HEK293 (cell line): ENCODE data around the gene TNIP3.

ENCODE experiments used
- CTCF ChIA-PET: fragments of 350-600 bp; formaldehyde crosslinking; extraction: SDS; loops from one replicate; lab custom pipeline; 2021; ENCODE audit warnings: antibody characterized with exemption; lab: Yijun Ruan, JAX
- POLR2A ChIA-PET: fragments of 300-600 bp; formaldehyde crosslinking; extraction: SDS; loops from one replicate; lab custom pipeline; 2020; ENCODE audit warnings: antibody characterized with exemption, inconsistent platforms; lab: Yijun Ruan, JAX
- H3K27ac ChIP-seq: fragments of 200-500 bp; sonication (Bioruptor generic); 2 replicates; pipeline ENCODE4 v1.5.1; 2014; ENCODE audit warnings: low read depth, low read length, control low read depth, inconsistent platforms; ENCODE audit errors: extremely low read depth
- H3K36me3 ChIP-seq, 2 experiments: fragments of 200-500 bp in 1 of 2; sonication (Bioruptor generic) in 1 of 2; 1 replicate in 1 of 2; 2 replicates in 1 of 2; pipeline ENCODE4 v1.5.1; 2014 to 2017; ENCODE audit warnings: inconsistent platforms in 2 of 2, low read length in 2 of 2; ENCODE audit not compliant: control insufficient read depth in 2 of 2, insufficient read depth in 1 of 2
- H3K4me1 ChIP-seq: fragments of 200-500 bp; sonication (Bioruptor generic); 2 replicates; pipeline ENCODE4 v1.5.1; 2014; ENCODE audit warnings: mild to moderate bottlenecking, low read length, inconsistent platforms; ENCODE audit not compliant: control insufficient read depth, insufficient read depth
- H3K4me3 ChIP-seq: 2 replicates; pipeline ENCODE4 v1.5.1; 2011; ENCODE audit warnings: low read depth, mild to moderate bottlenecking, control low read depth, low read length, moderate library complexity
- H3K9me3 ChIP-seq: fragments of 200-500 bp; sonication (Bioruptor generic); 2 replicates; pipeline ENCODE4 v1.5.1; 2014; ENCODE audit warnings: low read depth, low read length, inconsistent platforms; ENCODE audit not compliant: control insufficient read depth, insufficient read depth
- GLI2 ChIP-seq: fragments of 450-650 bp; formaldehyde crosslinking; IDR thresholded peaks from 2 replicates; pipeline ENCODE4; 2017; ENCODE audit warnings: missing biosample characterization, missing genetic modification characterization, low read depth, borderline replicate concordance
- MEIS1 ChIP-seq: sonication (generic); formaldehyde crosslinking; IDR thresholded peaks from 2 replicates; pipeline ENCODE4 v1.8.1; 2022; ENCODE audit warnings: missing genetic modification reagents, mild to moderate bottlenecking, borderline replicate concordance
- SALL2 ChIP-seq: fragments of 450-650 bp; formaldehyde crosslinking; IDR thresholded peaks from 2 replicates; pipeline ENCODE4 v1.5.0; 2017; ENCODE audit warnings: missing biosample characterization, mild to moderate bottlenecking, missing genetic modification characterization, borderline replicate concordance
- SETDB1 ChIP-seq: IDR thresholded peaks from one replicate; pipeline ENCODE4 v1.6.1; 2017; ENCODE audit warnings: mild to moderate bottlenecking, low read length, moderate library complexity, mixed read lengths; ENCODE audit not compliant: insufficient read length
- ZBTB10 ChIP-seq: fragments of 450-650 bp; formaldehyde crosslinking; IDR thresholded peaks from 2 replicates; pipeline ENCODE4 v1.5.1; 2016; ENCODE audit warnings: missing biosample characterization, missing genetic modification characterization
- ZBTB7A ChIP-seq: fragments of 450-650 bp; formaldehyde crosslinking; IDR thresholded peaks from 2 replicates; pipeline ENCODE4 v1.5.1; 2016; ENCODE audit warnings: low read depth, missing biosample characterization, missing genetic modification characterization
- ZFP41 ChIP-seq: fragments of 450-650 bp; formaldehyde crosslinking; IDR thresholded peaks from 2 replicates; pipeline ENCODE4 v1.5.1; 2016; ENCODE audit warnings: missing biosample characterization, missing genetic modification characterization, borderline replicate concordance
- ZFP69B ChIP-seq: fragments of 450-650 bp; formaldehyde crosslinking; IDR thresholded peaks from 2 replicates; pipeline ENCODE4 v1.5.1; 2016; ENCODE audit warnings: missing biosample characterization, missing genetic modification characterization
- ZNF146 ChIP-seq: fragments of 450-650 bp; formaldehyde crosslinking; IDR thresholded peaks from 2 replicates; pipeline ENCODE4 v1.5.1; 2016; ENCODE audit warnings: missing biosample characterization, missing genetic modification characterization
- ZNF19 ChIP-seq: fragments of 450-650 bp; formaldehyde crosslinking; IDR thresholded peaks from 2 replicates; pipeline ENCODE4; 2016; ENCODE audit warnings: missing biosample characterization, missing genetic modification characterization, low read depth
- ZNF266 ChIP-seq: fragments of 450-650 bp; formaldehyde crosslinking; IDR thresholded peaks from 2 replicates; pipeline ENCODE4 v1.5.1; 2016; ENCODE audit warnings: missing biosample characterization, missing genetic modification characterization, low read depth
- ZNF274 ChIP-seq, 2 experiments: fragments of 200-500 bp in 1 of 2; fragments of 450-650 bp in 1 of 2; sonication (Bioruptor generic) in 1 of 2; formaldehyde crosslinking in 1 of 2; IDR thresholded peaks; 2 replicates each; pipeline versions ENCODE4 v1.5.1 to v1.6.1; 2014 to 2016; ENCODE audit warnings: borderline replicate concordance in 1 of 2, inconsistent platforms in 1 of 2, low read length in 1 of 2, missing biosample characterization in 1 of 2, missing genetic modification characterization in 1 of 2
- ZNF292 ChIP-seq: fragments of 450-650 bp; formaldehyde crosslinking; IDR thresholded peaks from 2 replicates; pipeline ENCODE4 v1.5.1; 2016; ENCODE audit warnings: low read depth, missing biosample characterization, missing genetic modification characterization, borderline replicate concordance
- ZNF391 ChIP-seq: fragments of 450-650 bp; formaldehyde crosslinking; IDR thresholded peaks from 2 replicates; pipeline ENCODE4 v1.5.1; 2016; ENCODE audit warnings: low read depth, missing biosample characterization, missing genetic modification characterization, borderline replicate concordance
- ZNF394 ChIP-seq: fragments of 450-650 bp; formaldehyde crosslinking; IDR thresholded peaks from 2 replicates; pipeline ENCODE4 v1.5.1; 2016; ENCODE audit warnings: missing biosample characterization, missing genetic modification characterization, mild to moderate bottlenecking, moderate library complexity, borderline replicate concordance
- ZNF398 ChIP-seq: fragments of 450-650 bp; formaldehyde crosslinking; IDR thresholded peaks from 2 replicates; pipeline ENCODE4 v1.5.1; 2017; ENCODE audit warnings: missing biosample characterization, missing genetic modification characterization
- ZNF426 ChIP-seq: fragments of 450-650 bp; formaldehyde crosslinking; IDR thresholded peaks from 2 replicates; pipeline ENCODE4 v1.5.1; 2017; ENCODE audit warnings: missing biosample characterization, missing genetic modification characterization, mild to moderate bottlenecking, inconsistent platforms, moderate library complexity
- ZNF623 ChIP-seq: fragments of 450-650 bp; formaldehyde crosslinking; IDR thresholded peaks from 2 replicates; pipeline ENCODE4 v1.5.1; 2016; ENCODE audit warnings: missing biosample characterization, missing genetic modification characterization
- ZNF645 ChIP-seq: fragments of 450-650 bp; formaldehyde crosslinking; IDR thresholded peaks from 2 replicates; pipeline ENCODE4; 2016; ENCODE audit warnings: missing biosample characterization, missing genetic modification characterization
- ZNF660 ChIP-seq: fragments of 450-650 bp; IDR thresholded peaks from 2 replicates; pipeline ENCODE4 v1.5.1; 2018; ENCODE audit warnings: missing biosample characterization, mild to moderate bottlenecking, missing genetic modification characterization
- ZNF830 ChIP-seq: fragments of 450-650 bp; IDR thresholded peaks from 2 replicates; pipeline ENCODE4 v1.5.0; 2018; ENCODE audit warnings: missing biosample characterization, missing genetic modification characterization, low read depth, mild to moderate bottlenecking, moderate library complexity
- ZSCAN30 ChIP-seq: fragments of 450-650 bp; IDR thresholded peaks from 2 replicates; pipeline ENCODE4 v1.5.1; 2018; ENCODE audit warnings: missing biosample characterization, mild to moderate bottlenecking, missing genetic modification characterization, moderate library complexity
- TF ChIP-seq, protein P1 (sequence below): fragments of 450-650 bp; formaldehyde crosslinking; IDR thresholded peaks from 2 replicates; pipeline ENCODE4 v1.5.1; 2016; ENCODE audit warnings: missing biosample characterization, missing genetic modification characterization

The TNIP3 gene

GRCh38 chr4:121151942-121152341, 12.2 kb downstream of the TNIP3 start (continued):
- TF ChIP-seq, protein P1, sequence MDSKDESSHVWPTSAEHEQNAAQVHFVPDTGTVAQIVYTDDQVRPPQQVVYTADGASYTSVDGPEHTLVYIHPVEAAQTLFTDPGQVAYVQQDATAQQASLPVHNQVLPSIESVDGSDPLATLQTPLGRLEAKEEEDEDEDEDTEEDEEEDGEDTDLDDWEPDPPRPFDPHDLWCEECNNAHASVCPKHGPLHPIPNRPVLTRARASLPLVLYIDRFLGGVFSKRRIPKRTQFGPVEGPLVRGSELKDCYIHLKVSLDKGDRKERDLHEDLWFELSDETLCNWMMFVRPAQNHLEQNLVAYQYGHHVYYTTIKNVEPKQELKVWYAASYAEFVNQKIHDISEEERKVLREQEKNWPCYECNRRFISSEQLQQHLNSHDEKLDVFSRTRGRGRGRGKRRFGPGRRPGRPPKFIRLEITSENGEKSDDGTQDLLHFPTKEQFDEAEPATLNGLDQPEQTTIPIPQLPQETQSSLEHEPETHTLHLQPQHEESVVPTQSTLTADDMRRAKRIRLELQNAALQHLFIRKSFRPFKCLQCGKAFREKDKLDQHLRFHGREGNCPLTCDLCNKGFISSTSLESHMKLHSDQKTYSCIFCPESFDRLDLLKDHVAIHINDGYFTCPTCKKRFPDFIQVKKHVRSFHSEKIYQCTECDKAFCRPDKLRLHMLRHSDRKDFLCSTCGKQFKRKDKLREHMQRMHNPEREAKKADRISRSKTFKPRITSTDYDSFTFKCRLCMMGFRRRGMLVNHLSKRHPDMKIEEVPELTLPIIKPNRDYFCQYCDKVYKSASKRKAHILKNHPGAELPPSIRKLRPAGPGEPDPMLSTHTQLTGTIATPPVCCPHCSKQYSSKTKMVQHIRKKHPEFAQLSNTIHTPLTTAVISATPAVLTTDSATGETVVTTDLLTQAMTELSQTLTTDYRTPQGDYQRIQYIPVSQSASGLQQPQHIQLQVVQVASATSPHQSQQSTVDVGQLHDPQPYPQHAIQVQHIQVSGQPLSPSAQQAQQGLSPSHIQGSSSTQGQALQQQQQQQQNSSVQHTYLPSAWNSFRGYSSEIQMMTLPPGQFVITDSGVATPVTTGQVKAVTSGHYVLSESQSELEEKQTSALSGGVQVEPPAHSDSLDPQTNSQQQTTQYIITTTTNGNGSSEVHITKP, result no peak
- TF ChIP-seq SALL2 (tag by site-specific recombination), result no peak
- TF ChIP-seq ZNF274 (IDR thresholded peaks at IDR 0.05; ENCODE audit: low read length), result no peak
- TF ChIP-seq ZNF274 (tag by site-specific recombination; IDR thresholded peaks at IDR 0.05; ENCODE audit: borderline replicate concordance), result no peak
- no peak for TF ChIP-seq ZNF398 (tag by site-specific recombination)
- no peak for TF ChIP-seq ZBTB10 (tag by site-specific recombination)
- TF ChIP-seq ZFP69B (tag by site-specific recombination), result no peak
- TF ChIP-seq ZNF830 (tag by site-specific recombination), result no peak
- no peak for TF ChIP-seq ZNF426 (tag by site-specific recombination)
- no peak for TF ChIP-seq ZNF660 (tag by site-specific recombination)
- no peak for TF ChIP-seq ZNF146 (tag by site-specific recombination)

DNA sequence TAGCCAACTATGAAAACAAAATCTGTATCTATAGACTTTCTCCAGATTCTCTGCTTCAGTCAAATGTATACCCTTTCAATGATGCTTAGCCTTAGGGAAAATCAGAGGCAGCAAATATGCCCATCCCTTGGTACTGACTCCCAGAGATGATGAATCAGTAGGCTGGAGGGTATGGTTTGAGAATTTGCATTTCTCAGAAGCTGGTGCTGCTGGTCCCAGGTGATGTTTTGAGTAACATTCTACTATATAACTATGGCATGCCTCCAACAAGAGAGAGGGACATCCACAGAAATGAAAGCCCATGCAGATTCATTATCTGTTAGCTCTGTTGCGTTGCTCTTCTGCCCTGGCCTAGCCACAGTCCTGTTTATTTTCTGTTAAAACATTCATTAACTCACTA, 13.6 kb downstream of the TNIP3 start:
- H3K27ac ChIP-seq, result no peak overlapping the region
- CTCF ChIA-PET, result no interaction called here
- no peak for TF ChIP-seq ZNF266 (tag by site-specific recombination)
- no peak for TF ChIP-seq ZNF394
- no peak for TF ChIP-seq ZSCAN30 (tag by site-specific recombination)
- TF ChIP-seq ZFP41 (tag by site-specific recombination), result no peak
- no peak for TF ChIP-seq ZNF19 (tag by site-specific recombination)
- no peak for TF ChIP-seq SETDB1
- TF ChIP-seq ZNF623, result no peak
- no peak for TF ChIP-seq ZNF660 (tag by site-specific recombination)
- TF ChIP-seq ZBTB7A, result no peak
- TF ChIP-seq ZNF292 (tag by site-specific recombination), result no peak
- no peak for TF ChIP-seq GLI2 (tag by site-specific recombination)
- no peak for TF ChIP-seq ZNF391 (tag by site-specific recombination)
- no peak for TF ChIP-seq MEIS1 (CRISPR knock-in tag)
- no peak for TF ChIP-seq ZNF645 (tag by site-specific recombination)

More for the DNA sequence above, 13.6 kb downstream of the TNIP3 start:
- Histone ChIP-seq H3K4me1 (no peaks in the 10 kb centered on the region), H3K9me3 (no peaks in the 10 kb centered on the region), H3K4me3 (no peak overlapping the region), H3K36me3 (no peaks in the 10 kb centered on the region)
- POLR2A ChIA-PET, result no interaction called here
